H9 (cell line): Measurements from ENCODE around the gene MRGPRD. TPM values are rescaled to one million over a fixed set of nuclear protein-coding genes. Genes with fewer than 3 reads are reported as not detected.

Experiments
- DNase-seq: peaks from one replicate; pipeline ENCODE4 v3.0.0-alpha.2; 2017
- H2AFZ ChIP-seq: one replicate; pipeline ENCODE4 v1.6.1; 2013; ENCODE audit warnings: mild to moderate bottlenecking, low read length, control low read depth, moderate library complexity
- H2AK5ac ChIP-seq: 2 replicates; pipeline ENCODE4 v1.6.1; 2013; ENCODE audit warnings: low read length, control low read depth, mixed read lengths; ENCODE audit not compliant: insufficient read length
- H2BK120ac ChIP-seq: one replicate; pipeline ENCODE4 v1.6.1; 2013; ENCODE audit warnings: low read depth, mild to moderate bottlenecking, low read length, control low read depth, inconsistent platforms; ENCODE audit not compliant: poor library complexity, severe bottlenecking
- H2BK12ac ChIP-seq: 2 replicates; pipeline ENCODE4 v1.6.1; 2013; ENCODE audit warnings: low read length, control low read depth, mixed read lengths, low read depth; ENCODE audit not compliant: insufficient read length
- H2BK15ac ChIP-seq: 2 replicates; pipeline ENCODE4 v1.6.1; 2013; ENCODE audit warnings: low read depth, low read length, control low read depth
- H2BK20ac ChIP-seq: one replicate; pipeline ENCODE4 v1.6.1; 2013; ENCODE audit warnings: low read depth, mild to moderate bottlenecking, low read length, control low read depth, inconsistent platforms; ENCODE audit not compliant: poor library complexity, severe bottlenecking
- H2BK5ac ChIP-seq: 2 replicates; pipeline ENCODE4 v1.6.1; 2013; ENCODE audit warnings: low read length, control low read depth, mixed read lengths; ENCODE audit not compliant: insufficient read length
- H3K14ac ChIP-seq: 2 replicates; pipeline ENCODE4 v1.6.1; 2013; ENCODE audit warnings: low read length, control low read depth; ENCODE audit not compliant: insufficient read depth
- H3K18ac ChIP-seq: 2 replicates; pipeline ENCODE4 v1.6.1; 2013; ENCODE audit warnings: low read depth, mild to moderate bottlenecking, mixed read lengths, low read length, control low read depth; ENCODE audit not compliant: insufficient read length
- H3K23ac ChIP-seq: 2 replicates; pipeline ENCODE4 v1.6.1; 2013; ENCODE audit warnings: low read length, control low read depth, mixed read lengths, low read depth; ENCODE audit not compliant: insufficient read length
- H3K23me2 ChIP-seq: 2 replicates; pipeline ENCODE4 v1.6.1; 2013; ENCODE audit warnings: low read depth, mild to moderate bottlenecking, mixed read lengths, low read length, control low read depth; ENCODE audit not compliant: insufficient read length, poor library complexity, severe bottlenecking
- H3K27ac ChIP-seq: 2 replicates; pipeline ENCODE4 v1.5.1; 2013; ENCODE audit warnings: low read length, control low read depth, mixed read lengths, low read depth; ENCODE audit not compliant: insufficient read length
- H3K27me3 ChIP-seq: 2 replicates; pipeline ENCODE4 v1.6.1; 2013; ENCODE audit warnings: low read length, control low read depth, inconsistent platforms; ENCODE audit not compliant: insufficient read depth
- H3K4ac ChIP-seq: 2 replicates; pipeline ENCODE4 v1.6.1; 2013; ENCODE audit warnings: low read depth, mild to moderate bottlenecking, control low read depth, inconsistent platforms, low read length, moderate library complexity
- H3K4me1 ChIP-seq: 2 replicates; pipeline ENCODE4 v1.6.1; 2013; ENCODE audit warnings: low read length, control low read depth, inconsistent platforms; ENCODE audit not compliant: insufficient read depth
- H3K4me2 ChIP-seq: 2 replicates; pipeline ENCODE4 v1.6.1; 2013; ENCODE audit warnings: low read length, control low read depth, mixed read lengths; ENCODE audit not compliant: insufficient read length, insufficient read depth
- H3K56ac ChIP-seq: 2 replicates; pipeline ENCODE4 v1.6.1; 2013; ENCODE audit warnings: low read depth, mild to moderate bottlenecking, mixed read lengths, low read length, control low read depth; ENCODE audit not compliant: insufficient read length
- H3K79me1 ChIP-seq: 2 replicates; pipeline ENCODE4 v1.6.1; 2013; ENCODE audit warnings: low read depth, mild to moderate bottlenecking, moderate library complexity, low read length, control low read depth, inconsistent platforms; ENCODE audit not compliant: insufficient read depth, poor library complexity, severe bottlenecking
- H3K79me2 ChIP-seq: 2 replicates; pipeline ENCODE4 v1.6.1; 2013; ENCODE audit warnings: low read length, control low read depth, inconsistent platforms; ENCODE audit not compliant: insufficient read depth
- H3K9ac ChIP-seq: 2 replicates; pipeline ENCODE4 v1.6.1; 2013; ENCODE audit warnings: low read length, control low read depth, mixed read lengths; ENCODE audit not compliant: insufficient read length; ENCODE audit errors: extremely low read depth
- H3K9me3 ChIP-seq: one replicate; pipeline ENCODE4 v1.6.1; 2013; ENCODE audit warnings: low read depth, low read length, inconsistent platforms; ENCODE audit not compliant: control insufficient read depth
- H3T11ph ChIP-seq: one replicate; pipeline ENCODE4 v1.6.1; 2013; ENCODE audit warnings: mild to moderate bottlenecking, low read length, control low read depth, inconsistent platforms
- H4K20me1 ChIP-seq: one replicate; pipeline ENCODE4 v1.6.1; 2013; ENCODE audit not compliant: control insufficient read depth, insufficient read length, insufficient read depth
- H4K5ac ChIP-seq: 2 replicates; pipeline ENCODE4 v1.6.1; 2013; ENCODE audit warnings: low read depth, mild to moderate bottlenecking, mixed read lengths, low read length, control low read depth; ENCODE audit not compliant: insufficient read length
- H4K8ac ChIP-seq: replicated peaks from 2 replicates; pipeline ENCODE4 v1.6.1; 2013; ENCODE audit warnings: low read length, control low read depth, mixed read lengths, low read depth; ENCODE audit not compliant: insufficient read length
- H4K91ac ChIP-seq: 2 replicates; pipeline ENCODE4 v1.6.1; 2013; ENCODE audit warnings: low read depth, mild to moderate bottlenecking, moderate library complexity, mixed read lengths, low read length, control low read depth; ENCODE audit not compliant: insufficient read length
- H3K27ac Mint-ChIP-seq, 3 experiments: 2 replicates in 2 of 3; 3 replicates in 1 of 3; pipeline ENCODE4 v1.8.0; 2020 to 2021; ENCODE audit warnings: mixed read lengths in 3 of 3, mild to moderate bottlenecking in 1 of 3, moderate library complexity in 1 of 3
- H3K27me3 Mint-ChIP-seq: 2 replicates; pipeline ENCODE4 v1.8.0; 2021; ENCODE audit warnings: low read depth, mild to moderate bottlenecking, moderate library complexity, mixed read lengths
- H3K36me3 Mint-ChIP-seq, 3 experiments: 2 replicates in 2 of 3; 3 replicates in 1 of 3; pipeline ENCODE4 v1.8.0; 2020 to 2021; ENCODE audit warnings: low read depth in 3 of 3, mixed read lengths in 3 of 3; ENCODE audit not compliant: insufficient read depth in 1 of 3
- H3K4me1 Mint-ChIP-seq, 2 experiments: 2 replicates each; pipeline ENCODE4 v1.8.0; 2020; ENCODE audit warnings: mixed read lengths in 2 of 2
- H3K4me3 Mint-ChIP-seq, 2 experiments: 2 replicates in 1 of 2; 3 replicates in 1 of 2; pipeline ENCODE4 v1.8.0; 2020 to 2021; ENCODE audit warnings: mild to moderate bottlenecking in 2 of 2, mixed read lengths in 2 of 2, moderate library complexity in 1 of 2
- H3K9me3 Mint-ChIP-seq, 2 experiments: 2 replicates in 1 of 2; 3 replicates in 1 of 2; pipeline ENCODE4 v1.8.0; 2020; ENCODE audit warnings: mild to moderate bottlenecking in 2 of 2, mixed read lengths in 2 of 2, moderate library complexity in 1 of 2
- CTCF ChIP-seq: fragments of 200-600 bp; sonication (generic); conservative IDR thresholded peaks from 3 replicates; pipeline ENCODE4 v1.8.0; 2021; ENCODE audit warnings: antibody characterized with exemption, mild to moderate bottlenecking
- WGBS: extraction: QIAGEN DNeasy Blood & Tissue Kit; methylation state at CpG from one replicate; pipeline ENCODE4 v1.1.7; 2013; ENCODE audit warnings: missing lambda C conversion rate, low lambda C conversion rate, mixed read lengths; ENCODE audit not compliant: insufficient read length; ENCODE audit errors: extremely low coverage; 5-methylcytosine and 5-hydroxymethylcytosine counted together
- total RNA-seq: library from RNA; stranded (reverse); gene quantifications from 2 replicates; pipeline ENCODE4 v1.2.1, GENCODE V29; 2021

The MRGPRD gene
- total RNA-seq, 1 experiment from 2014 or later, result not detected

GRCh38 chr11:68962527-68963250 lies 18.1 kb downstream of the MRGPRD start:
- H4K91ac ChIP-seq, result no peak overlapping the region
- no CpG with 5 or more reads among the region's 16 CpGs for WGBS
- H3K9me3 ChIP-seq, result no peaks in the 10 kb centered on the region
- no peaks in the 10 kb centered on the region; a peak in 1 of 5 replicates for H3K9me3 Mint-ChIP-seq
- H3K4ac ChIP-seq, result no peak overlapping the region
- H4K20me1 ChIP-seq, result no peaks in the 10 kb centered on the region
- no peaks in the 10 kb centered on the region; the same call in 1 of the 2 replicates for H3K27me3 Mint-ChIP-seq
- H2BK12ac ChIP-seq, result no peak overlapping the region
- peaks cover 0 to 2% of the 10 kb centered on the region in 2 experiments; a peak in 1 of 4 replicates for H3K4me1 Mint-ChIP-seq
- no peaks in the 10 kb centered on the region for H3K79me2 ChIP-seq
- H3K4me1 ChIP-seq, result no peaks in the 10 kb centered on the region
- H3K27ac ChIP-seq, result no peak overlapping the region
- no peak overlapping the region for H3K4me2 ChIP-seq
- no peak overlapping the region for H4K8ac ChIP-seq
- no peak overlapping the region for H3T11ph ChIP-seq
- H3K36me3 Mint-ChIP-seq, result no peaks in the 10 kb centered on the region
- peak overlapping the region in 1 of 3 experiments; percentile 71; a peak in 1 of 7 replicates for H3K27ac Mint-ChIP-seq
- no peaks in the 10 kb centered on the region for H3K23me2 ChIP-seq
- TF ChIP-seq CTCF, result no peak; the same call in 2 of the 3 replicates
- no peak overlapping the region for H3K56ac ChIP-seq
- no peak overlapping the region for H2BK15ac ChIP-seq
- peak; percentile 26 for DNase-seq
- no peak overlapping the region for H2AFZ ChIP-seq
- H3K27me3 ChIP-seq, result no peaks in the 10 kb centered on the region
- no peak overlapping the region for H2BK120ac ChIP-seq
- H2AK5ac ChIP-seq, result no peak overlapping the region
- H2BK20ac ChIP-seq, result no peak overlapping the region
- no peak overlapping the region for H3K18ac ChIP-seq
- H2BK5ac ChIP-seq, result no peak overlapping the region
- no peak overlapping the region for H3K14ac ChIP-seq
- H3K23ac ChIP-seq, result no peak overlapping the region
- H3K79me1 ChIP-seq, result no peaks in the 10 kb centered on the region
- H3K9ac ChIP-seq, result no peak overlapping the region
- no peak overlapping the region for H3K4me3 Mint-ChIP-seq
- no peak overlapping the region for H4K5ac ChIP-seq
